IMR-90 (cell line): ENCODE measurements around the gene PSMB4. TPM values are rescaled to one million over a fixed set of nuclear protein-coding genes. Genes with fewer than 3 reads are reported as not detected.

Experiments
- ATAC-seq: fragments of 200-7000 bp; cut with Tn5 transposase; 2 replicates; pipeline ENCODE4 v1.9.1; 2020; ENCODE audit warnings: low read depth, mild to moderate bottlenecking, moderate library complexity
- BruUV-seq: library from RNA; stranded (reverse); fragments of 400-500 nt; replicated peaks from 2 replicates; lab custom pipeline; 2021; lab: Mats Ljungman, UMichigan
- CTCF ChIA-PET: fragments of 300-600 bp; formaldehyde crosslinking; extraction: SDS; loops from one replicate; lab custom pipeline; 2021; ENCODE audit warnings: antibody characterized with exemption; lab: Yijun Ruan, JAX
- POLR2A ChIA-PET: fragments of 300-600 bp; sonication (Branson Sonifier 250); formaldehyde crosslinking; loops from one replicate; lab custom pipeline; 2022; ENCODE audit warnings: antibody characterized with exemption; ENCODE audit not compliant: unreplicated experiment; lab: Charles Lee
- DNase-seq: peaks from one replicate; pipeline ENCODE4 v3.0.0; 2013
- H2AFZ ChIP-seq: replicated peaks from 2 replicates; pipeline ENCODE3; 2013; ENCODE audit warnings: low read length, mild to moderate bottlenecking; ENCODE audit not compliant: poor library complexity
- H2AK5ac ChIP-seq: 2 replicates; pipeline ENCODE4 v1.6.1; 2013; ENCODE audit warnings: low read depth, low read length, inconsistent platforms
- H2AK9ac ChIP-seq: replicated peaks from 2 replicates; pipeline ENCODE3; 2013; ENCODE audit warnings: mild to moderate bottlenecking, low read depth, low read length, moderate library complexity; ENCODE audit not compliant: poor library complexity
- H2BK120ac ChIP-seq: 2 replicates; pipeline ENCODE4 v1.6.1; 2013; ENCODE audit warnings: low read depth, low read length, inconsistent platforms
- H2BK15ac ChIP-seq: 3 replicates; pipeline ENCODE4 v1.6.1; 2013; ENCODE audit warnings: low read depth, low read length, inconsistent platforms
- H2BK20ac ChIP-seq: 2 replicates; pipeline ENCODE4 v1.6.1; 2013; ENCODE audit warnings: low read depth, mild to moderate bottlenecking, inconsistent platforms, low read length, moderate library complexity
- H2BK5ac ChIP-seq: 2 replicates; pipeline ENCODE4 v1.6.1; 2013; ENCODE audit warnings: mild to moderate bottlenecking, low read depth, low read length, inconsistent platforms; ENCODE audit not compliant: poor library complexity, severe bottlenecking
- H3K14ac ChIP-seq: replicated peaks from 2 replicates; pipeline ENCODE4 v1.6.1; 2013; ENCODE audit warnings: low read depth, low read length, inconsistent platforms
- H3K18ac ChIP-seq: 2 replicates; pipeline ENCODE4 v1.6.1; 2013; ENCODE audit warnings: low read depth, low read length, control low read depth
- H3K23ac ChIP-seq: 2 replicates; pipeline ENCODE4 v1.6.1; 2013; ENCODE audit warnings: low read depth, low read length, inconsistent platforms
- H3K27ac ChIP-seq: 2 replicates; pipeline ENCODE4 v1.5.1; 2013; ENCODE audit warnings: mild to moderate bottlenecking, control low read depth, low read length; ENCODE audit not compliant: insufficient read depth
- H3K27me3 ChIP-seq: 2 replicates; pipeline ENCODE4 v1.6.1; 2013; ENCODE audit warnings: low read length; ENCODE audit not compliant: control insufficient read depth, insufficient read depth
- H3K36me3 ChIP-seq: 2 replicates; pipeline ENCODE4 v1.6.1; 2013; ENCODE audit warnings: low read length, mixed read lengths; ENCODE audit not compliant: control insufficient read depth, insufficient read depth
- H3K4ac ChIP-seq: 2 replicates; pipeline ENCODE4 v1.6.1; 2013; ENCODE audit warnings: low read depth, low read length, inconsistent platforms
- H3K4me1 ChIP-seq: 2 replicates; pipeline ENCODE4 v1.6.1; 2013; ENCODE audit warnings: low read length, mixed read lengths; ENCODE audit not compliant: control insufficient read depth, insufficient read depth
- H3K4me2 ChIP-seq: 2 replicates; pipeline ENCODE4 v1.6.1; 2013; ENCODE audit warnings: low read depth, mild to moderate bottlenecking, control low read depth, low read length, moderate library complexity
- H3K4me3 ChIP-seq: 2 replicates; pipeline ENCODE4 v1.5.1; 2013; ENCODE audit warnings: low read depth, mild to moderate bottlenecking, control low read depth, low read length, moderate library complexity; ENCODE audit not compliant: insufficient read depth
- H3K56ac ChIP-seq: 2 replicates; pipeline ENCODE4 v1.6.1; 2013; ENCODE audit warnings: low read length, inconsistent platforms; ENCODE audit not compliant: insufficient read depth; ENCODE audit errors: extremely low read depth
- H3K79me1 ChIP-seq, 2 experiments: 2 replicates each; pipeline ENCODE4 v1.6.1; 2013; ENCODE audit warnings: low read length in 2 of 2, inconsistent platforms in 1 of 2, low read depth in 1 of 2
- H3K9ac ChIP-seq: 2 replicates; pipeline ENCODE4 v1.6.1; 2013; ENCODE audit warnings: low read depth, low read length, control low read depth
- H3K9me1 ChIP-seq: 2 replicates; pipeline ENCODE4 v1.6.1; 2013; ENCODE audit warnings: low read length, inconsistent platforms; ENCODE audit not compliant: insufficient read depth
- H3K9me3 ChIP-seq: 2 replicates; pipeline ENCODE4 v1.6.1; 2013; ENCODE audit warnings: low read length; ENCODE audit not compliant: control insufficient read depth, insufficient read depth
- H4K20me1 ChIP-seq: 2 replicates; pipeline ENCODE4 v1.6.1; 2013; ENCODE audit warnings: low read length, inconsistent platforms; ENCODE audit not compliant: insufficient read depth
- H4K5ac ChIP-seq: 2 replicates; pipeline ENCODE4 v1.6.1; 2013; ENCODE audit warnings: mild to moderate bottlenecking, low read depth, low read length, control low read depth
- H4K8ac ChIP-seq, 2 experiments: 2 replicates each; pipeline ENCODE4 v1.6.1; 2013; ENCODE audit warnings: low read depth in 2 of 2, low read length in 2 of 2, control low read depth in 1 of 2, inconsistent platforms in 1 of 2
- H4K91ac ChIP-seq: 2 replicates; pipeline ENCODE4 v1.6.1; 2013; ENCODE audit warnings: low read depth, low read length, inconsistent platforms; ENCODE audit not compliant: insufficient read depth
- CEBPB ChIP-seq: IDR thresholded peaks from 2 replicates; pipeline ENCODE4 v1.6.1; 2012; ENCODE audit warnings: low read depth, low read length, improper control_type of control experiment
- CHD1 ChIP-seq: IDR thresholded peaks from 2 replicates; pipeline ENCODE4 v1.6.1; 2012; ENCODE audit warnings: low read depth, low read length, improper control_type of control experiment
- MXI1 ChIP-seq: IDR thresholded peaks from 2 replicates; pipeline ENCODE4 v1.6.1; 2012; ENCODE audit warnings: low read depth, mild to moderate bottlenecking, low read length, moderate library complexity, borderline replicate concordance
- RCOR1 ChIP-seq: IDR thresholded peaks from 2 replicates; pipeline ENCODE4 v1.6.1; 2012; ENCODE audit warnings: mild to moderate bottlenecking, low read length, improper control_type of control experiment; ENCODE audit not compliant: insufficient replicate concordance
- USF2 ChIP-seq: fragments of 150-350 bp; IDR thresholded peaks from 2 replicates; pipeline ENCODE4 v1.6.1; 2017; ENCODE audit warnings: mild to moderate bottlenecking, antibody characterized with exemption, low read length, low read depth
- WGBS, 2 experiments: methylation state at CpG; one replicate each; pipeline versions ENCODE4 v1.1.5 to v1.1.7; 2013; ENCODE audit warnings: missing lambda C conversion rate in 2 of 2; ENCODE audit not compliant: insufficient read length in 1 of 2; ENCODE audit errors: extremely low coverage in 2 of 2; 5-methylcytosine and 5-hydroxymethylcytosine counted together
- dilution Hi-C: fragments of 300-500 bp; cut with HindIII; formaldehyde crosslinking; loops from one replicate; pipeline ENCODE4 v1.14.3; 2018; ENCODE audit warnings: low sequenced_read_pairs; ENCODE audit not compliant: unreplicated experiment
- in situ Hi-C: fragments of 300-500 bp; cut with MboI; formaldehyde crosslinking; loops from 3 replicates; pipeline ENCODE4 v1.14.3; 2019; ENCODE audit warnings: low sequenced_read_pairs, inconsistent platforms, mixed read lengths
- intact Hi-C: fragments of 100-400 bp; cut with micrococcal nuclease; formaldehyde crosslinking; loops from 2 replicates; pipeline ENCODE4 v1.10.0; 2022
- polyA plus RNA-seq, 3 experiments: library from polyadenylated mRNA; depleted of rRNA; stranded (reverse); fragments of >200 nt; gene quantifications; 2 replicates each; pipeline ENCODE4 v1.2.3, GENCODE V29; 2012; ENCODE audit warnings: low replicate concordance in 1 of 3
- total RNA-seq: library from RNA; depleted of rRNA; stranded (reverse); fragments of >200 nt; gene quantifications from 2 replicates; pipeline ENCODE4 v1.2.3, GENCODE V29; 2012

Gene PSMB4
- total and polyA plus RNA-seq, 2 of the 4 experiments (the other 2 are of a cell fraction), result 457 to 565 TPM

- Histone ChIP-seq H4K5ac (peak overlapping the region; percentile 8; the same call in 1 of the 2 replicates), H4K8ac (peak overlapping the region in 1 of 2 experiments; percentile 93; a peak in 2 of 4 replicates), H2BK15ac (no peak overlapping the region), H3K79me1 (peaks cover 0 to 10% of the 10 kb centered on the region in 2 experiments; a peak in 1 of 4 replicates), H2BK5ac (no peak overlapping the region), H3K9me3 (no peaks in the 10 kb centered on the region), H3K23ac (0 out of 2 replicates have a peak overlapping the region, but pooled peaks have one; percentile 63), H3K27ac (peak overlapping the region; percentile 15; the same call in 1 of the 2 replicates), H2AK9ac (no peak overlapping the region), H3K27me3 (no peaks in the 10 kb centered on the region), H4K91ac (no peak overlapping the region), H3K4me3 (peak overlapping the region; percentile 50), H3K36me3 (peaks cover 10% of the 10 kb centered on the region; the same call in 1 of the 2 replicates), H3K4me2 (peak overlapping the region; percentile 84), H3K4ac (no peak overlapping the region), H2AFZ (peak overlapping the region; percentile 78), H3K9me1 (peaks cover 8% of the 10 kb centered on the region), H4K20me1 (no peaks in the 10 kb centered on the region), H2BK20ac (no peak overlapping the region), H3K18ac (no peak overlapping the region), H3K4me1 (peaks cover 14% of the 10 kb centered on the region), H2BK120ac (no peak overlapping the region), H3K56ac (no peak overlapping the region), H3K9ac (peak overlapping the region; percentile 62; the same call in 1 of the 2 replicates), H2AK5ac (no peak overlapping the region), H3K14ac (peak overlapping the region; percentile 95; the same call in 1 of the 2 replicates)
- TF ChIP-seq CEBPB (peak; percentile 69), CHD1 (no peak), RCOR1 (no peak), MXI1 (no peak), USF2 (no peak)
- in situ Hi-C loops, result no loop called here
- BruUV-seq, result no TSS peak
- dilution Hi-C loops, result no loop called here
- intact Hi-C loops, result no loop called here
- CTCF ChIA-PET, result interaction anchor here (1.0 to 1.1 kb wide), 2 partner anchors 11 to 31 kb away, joined by 3 to 4 read pairs; no protein-coding TSS in a partner anchor
- POLR2A ChIA-PET, result interaction anchor here (0.6 kb wide), 1 partner anchor 21 kb away, joined by 3 read pairs; no protein-coding TSS in a partner anchor
- WGBS, 2 experiments, result 0% methylated on average over 1 of the region's 9 CpGs; no CpG with 5 or more reads in 1 of the 2 experiments
- DNase-seq (peak; percentile 35), ATAC-seq (peak; percentile 18)
Measured at GRCh38 chr1:151371370-151372057, 27.9 kb upstream of the PSMB4 start.
